Measurements from ENCODE around the gene THOP1. TPM values are rescaled to one million over a fixed set of nuclear protein-coding genes. Genes with fewer than 3 reads are reported as not detected.

THOP1 gene
- 102 TPM for polyA plus RNA-seq (2012; ENCODE audit: insufficient read depth, insufficient read length, low read depth)

DNA sequence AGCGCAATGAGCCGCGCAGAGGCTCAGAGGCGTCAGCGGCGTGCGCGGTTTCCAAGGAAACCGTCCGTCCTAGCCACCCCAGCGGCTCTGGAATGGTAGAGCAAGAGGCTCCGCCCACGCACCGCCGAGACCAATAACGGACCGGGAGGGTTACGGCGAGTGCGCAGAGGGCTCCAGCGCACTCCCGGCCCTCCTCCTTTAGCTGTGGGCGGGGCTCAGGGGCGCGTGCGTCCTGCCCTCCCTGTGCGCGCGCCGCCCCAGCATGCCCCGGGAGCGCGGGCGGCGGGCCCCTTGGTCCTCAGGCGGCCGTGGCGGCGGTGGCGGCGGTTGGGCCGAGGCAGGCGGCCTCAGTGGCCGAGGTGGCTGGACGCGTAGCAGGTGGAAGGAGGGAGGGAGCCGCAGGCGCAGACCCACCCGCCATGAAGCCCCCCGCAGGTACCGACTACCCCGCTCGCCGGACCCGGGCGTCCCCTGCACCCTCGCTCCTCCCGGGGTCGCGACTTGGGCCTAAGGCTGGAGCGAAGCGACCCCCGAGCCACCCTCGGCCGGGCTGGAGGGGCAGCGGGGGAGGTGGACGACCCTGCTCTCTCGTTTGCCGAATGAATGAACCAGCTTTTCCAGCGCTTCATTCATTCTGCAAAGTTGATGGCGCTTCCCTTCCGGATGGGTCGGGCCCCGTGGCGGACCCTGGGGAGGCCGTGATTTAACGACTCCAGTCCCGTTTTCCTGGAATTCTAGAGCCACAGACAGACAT lies at the start of gene THOP1:
Gene THOP1, plus strand, starts transcription at position 260 of the 754 bp plus-strand sequence. Its CDS starts 160 bp downstream, at position 420.
- H3K9me3 ChIP-seq, result no peaks in the 10 kb centered on the region
- TF ChIP-seq, protein P1, sequence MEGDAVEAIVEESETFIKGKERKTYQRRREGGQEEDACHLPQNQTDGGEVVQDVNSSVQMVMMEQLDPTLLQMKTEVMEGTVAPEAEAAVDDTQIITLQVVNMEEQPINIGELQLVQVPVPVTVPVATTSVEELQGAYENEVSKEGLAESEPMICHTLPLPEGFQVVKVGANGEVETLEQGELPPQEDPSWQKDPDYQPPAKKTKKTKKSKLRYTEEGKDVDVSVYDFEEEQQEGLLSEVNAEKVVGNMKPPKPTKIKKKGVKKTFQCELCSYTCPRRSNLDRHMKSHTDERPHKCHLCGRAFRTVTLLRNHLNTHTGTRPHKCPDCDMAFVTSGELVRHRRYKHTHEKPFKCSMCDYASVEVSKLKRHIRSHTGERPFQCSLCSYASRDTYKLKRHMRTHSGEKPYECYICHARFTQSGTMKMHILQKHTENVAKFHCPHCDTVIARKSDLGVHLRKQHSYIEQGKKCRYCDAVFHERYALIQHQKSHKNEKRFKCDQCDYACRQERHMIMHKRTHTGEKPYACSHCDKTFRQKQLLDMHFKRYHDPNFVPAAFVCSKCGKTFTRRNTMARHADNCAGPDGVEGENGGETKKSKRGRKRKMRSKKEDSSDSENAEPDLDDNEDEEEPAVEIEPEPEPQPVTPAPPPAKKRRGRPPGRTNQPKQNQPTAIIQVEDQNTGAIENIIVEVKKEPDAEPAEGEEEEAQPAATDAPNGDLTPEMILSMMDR (IDR thresholded peaks at IDR 0.05; ENCODE audit: low read depth, low read length), result no peak
- no peaks in the 10 kb centered on the region for H3K27me3 ChIP-seq
- H3K4me3 ChIP-seq (ENCODE audit: low read depth, low read length), result peak within 1 kb of the TSS; percentile 74
- peak; percentile 100 for DNase-seq
- H3K4me1 ChIP-seq, result 0 out of 2 replicates have a peak, but pooled peaks cover 2% of the 10 kb centered on the region
- H3K36me3 ChIP-seq, result peaks cover 24% of the 10 kb centered on the region

DNA sequence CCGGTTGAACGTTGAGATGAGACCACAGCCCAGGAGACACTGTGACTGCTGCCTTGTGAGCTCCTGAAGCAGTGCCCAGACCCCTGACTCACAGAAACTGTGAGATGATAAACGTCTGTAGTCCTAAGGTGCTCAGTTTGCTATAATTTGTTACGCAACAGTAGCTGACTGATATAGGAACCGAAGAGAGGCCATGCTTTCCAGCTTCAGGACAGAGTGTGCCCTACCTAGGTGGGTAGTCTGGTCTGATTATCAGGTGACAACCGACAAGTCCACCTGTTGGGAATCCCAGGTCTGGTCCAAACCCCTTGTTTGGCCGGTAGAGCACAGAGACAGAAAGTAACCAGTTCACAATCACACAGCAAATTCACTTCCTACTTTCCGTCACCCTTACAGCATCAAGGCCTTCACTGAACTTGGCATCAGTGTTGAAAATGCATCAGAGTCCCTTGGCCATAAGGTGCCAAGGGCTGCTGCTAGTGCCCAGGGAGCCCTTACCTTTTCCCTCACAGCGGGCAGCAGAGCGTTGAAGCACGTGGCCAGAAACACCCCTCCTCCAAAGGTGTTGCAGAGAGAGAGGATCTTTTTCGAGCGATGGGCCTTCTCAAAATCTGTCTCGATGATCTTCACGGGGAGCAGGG lies 48.6 kb upstream of the THOP1 start:
- Histone ChIP-seq H3K36me3 (peaks cover 47% of the 10 kb centered on the region), H3K27me3 (no peaks in the 10 kb centered on the region), H3K9me3 (no peaks in the 10 kb centered on the region), H3K4me1 (no peaks in the 10 kb centered on the region), H3K4me3 (ENCODE audit: low read depth, low read length) (no peak overlapping the region)
- no peak for DNase-seq
- TF ChIP-seq, protein P1 (IDR thresholded peaks at IDR 0.05; ENCODE audit: low read depth, low read length), result no peak

DNA sequence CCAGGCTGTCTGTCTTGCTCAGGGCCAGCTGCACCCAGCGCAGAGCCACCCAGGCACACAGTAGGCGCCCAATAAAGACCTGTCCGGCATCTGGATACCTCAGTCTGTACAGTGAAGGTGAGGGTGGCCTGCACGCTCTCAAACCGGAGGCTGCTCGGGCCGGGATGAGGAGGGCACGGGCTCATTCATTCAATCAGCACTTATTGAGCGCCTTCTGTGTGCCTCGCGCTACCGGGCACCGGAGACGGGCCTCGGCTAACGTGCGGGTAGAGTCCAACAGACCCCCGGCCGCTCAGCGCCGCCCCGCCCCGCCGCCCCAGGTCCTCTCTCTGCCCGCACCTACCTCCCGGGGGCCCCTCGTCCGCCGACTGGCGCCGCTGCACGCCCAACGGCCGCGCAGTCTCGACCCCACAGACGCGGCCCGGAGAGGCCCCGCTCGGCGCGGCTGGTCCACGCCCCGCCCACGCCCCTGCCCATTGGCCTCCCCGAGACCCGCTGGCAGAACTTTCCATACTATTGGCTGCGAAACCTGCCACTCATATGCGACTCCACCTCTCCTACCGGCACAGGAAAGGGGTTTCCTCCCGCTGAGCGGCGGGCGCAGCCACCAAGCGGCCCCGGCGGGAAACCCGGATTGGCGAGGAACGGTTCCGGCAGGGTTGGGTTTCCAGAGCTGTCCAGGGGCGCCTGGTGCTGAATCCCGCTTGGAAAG lies 45.5 kb upstream of the THOP1 start, which contains the start of gene SLC39A3:
Gene SLC39A3, minus strand, starts transcription at position 416 of the 712 bp plus-strand sequence. CDS start 2,760 bp downstream, outside the sequence.
- H3K36me3 ChIP-seq, result peaks cover 24% of the 10 kb centered on the region
- H3K9me3 ChIP-seq, result no peaks in the 10 kb centered on the region
- TF ChIP-seq, protein P1 (IDR thresholded peaks at IDR 0.05; ENCODE audit: low read depth, low read length), result no peak
- peak within 1 kb of the TSS; percentile 93 for H3K4me3 ChIP-seq (ENCODE audit: low read depth, low read length)
- H3K4me1 ChIP-seq, result no peaks in the 10 kb centered on the region
- peak; percentile 99 for DNase-seq
- no peaks in the 10 kb centered on the region; the same call in 1 of the 2 replicates for H3K27me3 ChIP-seq

DNA sequence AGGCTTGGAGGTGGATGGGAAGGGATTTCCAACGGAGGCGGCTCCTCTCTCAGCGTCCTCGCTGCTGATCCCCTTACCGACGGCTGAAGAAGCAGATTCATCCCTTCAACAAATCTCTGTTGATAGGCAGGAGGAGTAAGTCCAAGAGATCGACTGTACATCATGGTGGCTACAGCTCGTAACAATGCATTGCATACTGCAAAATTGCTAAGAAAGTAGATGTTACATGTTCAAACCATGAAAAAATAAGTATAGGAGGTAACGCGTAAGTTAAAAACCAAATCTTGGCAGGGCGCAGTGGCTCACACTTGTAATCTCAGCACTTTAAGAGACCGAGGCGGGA lies 45.0 kb upstream of the THOP1 start:
- no peak for DNase-seq
- TF ChIP-seq, protein P1 (IDR thresholded peaks at IDR 0.05; ENCODE audit: low read depth, low read length), result no peak
- no peaks in the 10 kb centered on the region for H3K9me3 ChIP-seq

DNA sequence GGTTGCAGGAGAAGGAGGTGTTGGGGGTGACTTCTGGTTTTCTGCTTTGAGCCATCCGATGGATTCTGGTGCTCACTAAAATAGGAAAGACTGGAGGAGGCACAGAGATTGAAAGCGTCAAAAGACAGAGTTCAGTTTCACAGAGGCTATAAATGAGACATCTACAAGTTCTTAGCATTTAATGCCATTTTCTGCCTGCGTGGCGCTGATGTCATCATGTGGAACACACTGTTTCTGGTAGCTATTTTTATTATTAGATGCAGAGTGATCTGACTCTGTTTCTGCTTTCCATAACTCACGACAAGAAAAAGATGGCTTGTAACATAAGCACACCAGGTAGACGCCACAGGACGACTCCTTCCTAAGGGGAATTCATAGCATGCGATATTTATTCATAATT lies 42.2 kb upstream of the THOP1 start:
- Histone ChIP-seq H3K4me3 (ENCODE audit: low read depth, low read length) (no peak overlapping the region), H3K4me1 (no peaks in the 10 kb centered on the region), H3K27me3 (no peaks in the 10 kb centered on the region; the same call in 1 of the 2 replicates), H3K36me3 (no peaks in the 10 kb centered on the region), H3K9me3 (no peaks in the 10 kb centered on the region)
- no peak for DNase-seq
- TF ChIP-seq, protein P1 (IDR thresholded peaks at IDR 0.05; ENCODE audit: low read depth, low read length), result no peak

More for the DNA sequence above, 45.0 kb upstream of the THOP1 start:
- Histone ChIP-seq H3K4me1 (no peaks in the 10 kb centered on the region), H3K36me3 (peaks cover 19% of the 10 kb centered on the region), H3K4me3 (ENCODE audit: low read depth, low read length) (peak overlapping the region; percentile 93), H3K27me3 (no peaks in the 10 kb centered on the region; the same call in 1 of the 2 replicates)

Data from BE2C (cell line).